HEK293 (cell line): Measurements from ENCODE around the gene SMIM24.

Source experiments
- CTCF ChIA-PET: fragments of 350-600 bp; formaldehyde crosslinking; extraction: SDS; loops from one replicate; lab custom pipeline; 2021; ENCODE audit warnings: antibody characterized with exemption; lab: Yijun Ruan, JAX
- POLR2A ChIA-PET: fragments of 300-600 bp; formaldehyde crosslinking; extraction: SDS; loops from one replicate; lab custom pipeline; 2020; ENCODE audit warnings: antibody characterized with exemption, inconsistent platforms; lab: Yijun Ruan, JAX
- H3K27ac ChIP-seq: fragments of 200-500 bp; sonication (Bioruptor generic); 2 replicates; pipeline ENCODE4 v1.5.1; 2014; ENCODE audit warnings: low read depth, low read length, control low read depth, inconsistent platforms; ENCODE audit errors: extremely low read depth
- H3K36me3 ChIP-seq, 2 experiments: fragments of 200-500 bp in 1 of 2; sonication (Bioruptor generic) in 1 of 2; 1 replicate in 1 of 2; 2 replicates in 1 of 2; pipeline ENCODE4 v1.5.1; 2014 to 2017; ENCODE audit warnings: inconsistent platforms in 2 of 2, low read length in 2 of 2; ENCODE audit not compliant: control insufficient read depth in 2 of 2, insufficient read depth in 1 of 2
- H3K4me1 ChIP-seq: fragments of 200-500 bp; sonication (Bioruptor generic); 2 replicates; pipeline ENCODE4 v1.5.1; 2014; ENCODE audit warnings: mild to moderate bottlenecking, low read length, inconsistent platforms; ENCODE audit not compliant: control insufficient read depth, insufficient read depth
- H3K4me3 ChIP-seq: 2 replicates; pipeline ENCODE4 v1.5.1; 2011; ENCODE audit warnings: low read depth, mild to moderate bottlenecking, control low read depth, low read length, moderate library complexity
- H3K9me3 ChIP-seq: fragments of 200-500 bp; sonication (Bioruptor generic); 2 replicates; pipeline ENCODE4 v1.5.1; 2014; ENCODE audit warnings: low read depth, low read length, inconsistent platforms; ENCODE audit not compliant: control insufficient read depth, insufficient read depth
- HOXC10 ChIP-seq: sonication (generic); formaldehyde crosslinking; IDR thresholded peaks from 2 replicates; pipeline ENCODE4 v1.8.1; 2023; ENCODE audit warnings: mild to moderate bottlenecking, missing genetic modification reagents
- IKZF3 ChIP-seq: fragments of 450-650 bp; IDR thresholded peaks from 2 replicates; pipeline ENCODE4 v1.5.0; 2018; ENCODE audit warnings: missing biosample characterization, mild to moderate bottlenecking, missing genetic modification characterization, moderate library complexity
- KLF7 ChIP-seq: fragments of 450-650 bp; formaldehyde crosslinking; IDR thresholded peaks from 2 replicates; pipeline ENCODE4 v1.5.1; 2016; ENCODE audit warnings: missing biosample characterization, missing genetic modification characterization, borderline replicate concordance
- KLF9 ChIP-seq: fragments of 450-650 bp; formaldehyde crosslinking; IDR thresholded peaks from 2 replicates; pipeline ENCODE4 v1.5.1; 2016; ENCODE audit warnings: missing biosample characterization, missing genetic modification characterization, low read depth
- OVOL3 ChIP-seq: fragments of 450-650 bp; formaldehyde crosslinking; IDR thresholded peaks from 2 replicates; pipeline ENCODE4 v1.5.1; 2016; ENCODE audit warnings: missing biosample characterization, missing genetic modification characterization
- SP3 ChIP-seq: fragments of 450-650 bp; formaldehyde crosslinking; IDR thresholded peaks from 2 replicates; pipeline ENCODE4 v1.5.1; 2016; ENCODE audit warnings: missing biosample characterization, missing genetic modification characterization
- ZBTB20 ChIP-seq: fragments of 450-650 bp; formaldehyde crosslinking; IDR thresholded peaks from 2 replicates; pipeline ENCODE4 v1.5.1; 2016; ENCODE audit warnings: missing biosample characterization, missing genetic modification characterization
- ZBTB26 ChIP-seq: fragments of 450-650 bp; formaldehyde crosslinking; optimal IDR thresholded peaks from 2 replicates; pipeline ENCODE3; 2016; ENCODE audit warnings: missing biosample characterization, mild to moderate bottlenecking, missing genetic modification characterization
- ZBTB7A ChIP-seq: fragments of 450-650 bp; formaldehyde crosslinking; IDR thresholded peaks from 2 replicates; pipeline ENCODE4 v1.5.1; 2016; ENCODE audit warnings: low read depth, missing biosample characterization, missing genetic modification characterization
- ZIC2 ChIP-seq: fragments of 450-650 bp; formaldehyde crosslinking; IDR thresholded peaks from 2 replicates; pipeline ENCODE4 v1.5.1; 2016; ENCODE audit warnings: missing biosample characterization, missing genetic modification characterization
- ZNF121 ChIP-seq: fragments of 450-650 bp; formaldehyde crosslinking; IDR thresholded peaks from 2 replicates; pipeline ENCODE4 v1.5.1; 2016; ENCODE audit warnings: missing biosample characterization, missing genetic modification characterization
- ZNF19 ChIP-seq: fragments of 450-650 bp; formaldehyde crosslinking; IDR thresholded peaks from 2 replicates; pipeline ENCODE4; 2016; ENCODE audit warnings: missing biosample characterization, missing genetic modification characterization, low read depth
- ZNF221 ChIP-seq: fragments of 450-650 bp; formaldehyde crosslinking; IDR thresholded peaks from 2 replicates; pipeline ENCODE4 v1.5.1; 2017; ENCODE audit warnings: missing biosample characterization, missing genetic modification characterization, borderline replicate concordance
- ZNF248 ChIP-seq: fragments of 450-650 bp; formaldehyde crosslinking; IDR thresholded peaks from 2 replicates; pipeline ENCODE4 v1.5.1; 2017; ENCODE audit warnings: missing biosample characterization, missing genetic modification characterization
- ZNF266 ChIP-seq: fragments of 450-650 bp; formaldehyde crosslinking; IDR thresholded peaks from 2 replicates; pipeline ENCODE4 v1.5.1; 2016; ENCODE audit warnings: missing biosample characterization, missing genetic modification characterization, low read depth
- ZNF362 ChIP-seq: fragments of 450-650 bp; formaldehyde crosslinking; IDR thresholded peaks from 2 replicates; pipeline ENCODE4 v1.5.1; 2016; ENCODE audit warnings: missing biosample characterization, missing genetic modification characterization
- ZNF416 ChIP-seq: fragments of 450-650 bp; formaldehyde crosslinking; IDR thresholded peaks from 2 replicates; pipeline ENCODE4 v1.5.1; 2016; ENCODE audit warnings: missing biosample characterization, missing genetic modification characterization
- ZNF426 ChIP-seq: fragments of 450-650 bp; formaldehyde crosslinking; IDR thresholded peaks from 2 replicates; pipeline ENCODE4 v1.5.1; 2017; ENCODE audit warnings: missing biosample characterization, missing genetic modification characterization, mild to moderate bottlenecking, inconsistent platforms, moderate library complexity
- ZNF510 ChIP-seq: fragments of 450-650 bp; formaldehyde crosslinking; IDR thresholded peaks from 2 replicates; pipeline ENCODE4 v1.5.1; 2018; ENCODE audit warnings: mild to moderate bottlenecking, missing genetic modification characterization, missing biosample characterization; ENCODE audit not compliant: insufficient replicate concordance
- ZNF529 ChIP-seq: fragments of 450-650 bp; formaldehyde crosslinking; IDR thresholded peaks from 2 replicates; pipeline ENCODE4 v1.5.1; 2017; ENCODE audit warnings: missing genetic modification characterization, missing biosample characterization; ENCODE audit not compliant: insufficient replicate concordance
- ZNF544 ChIP-seq: fragments of 450-650 bp; formaldehyde crosslinking; IDR thresholded peaks from 2 replicates; pipeline ENCODE4 v1.5.0; 2017; ENCODE audit warnings: missing biosample characterization, missing genetic modification characterization
- ZNF571 ChIP-seq: fragments of 450-650 bp; formaldehyde crosslinking; IDR thresholded peaks from 2 replicates; pipeline ENCODE4 v1.5.0; 2017; ENCODE audit warnings: missing biosample characterization, missing genetic modification characterization
- ZNF585B ChIP-seq: fragments of 450-650 bp; formaldehyde crosslinking; IDR thresholded peaks from 2 replicates; pipeline ENCODE4 v1.5.1; 2016; ENCODE audit warnings: missing biosample characterization, missing genetic modification characterization
- ZNF621 ChIP-seq: fragments of 450-650 bp; formaldehyde crosslinking; IDR thresholded peaks from 2 replicates; pipeline ENCODE4 v1.5.1; 2017; ENCODE audit warnings: missing biosample characterization, missing genetic modification characterization
- ZNF670 ChIP-seq: fragments of 450-650 bp; formaldehyde crosslinking; IDR thresholded peaks from 2 replicates; pipeline ENCODE4 v1.5.1; 2016; ENCODE audit warnings: missing biosample characterization, missing genetic modification characterization, low read depth
- ZNF701 ChIP-seq: fragments of 450-650 bp; formaldehyde crosslinking; IDR thresholded peaks from 2 replicates; pipeline ENCODE4 v1.5.1; 2016; ENCODE audit warnings: missing biosample characterization, missing genetic modification characterization
- ZNF707 ChIP-seq: fragments of 450-650 bp; formaldehyde crosslinking; IDR thresholded peaks from 2 replicates; pipeline ENCODE4 v1.5.1; 2016; ENCODE audit warnings: missing biosample characterization, missing genetic modification characterization
- ZNF830 ChIP-seq: fragments of 450-650 bp; IDR thresholded peaks from 2 replicates; pipeline ENCODE4 v1.5.0; 2018; ENCODE audit warnings: missing biosample characterization, missing genetic modification characterization, low read depth, mild to moderate bottlenecking, moderate library complexity
- ZSCAN23 ChIP-seq: fragments of 450-650 bp; formaldehyde crosslinking; IDR thresholded peaks from 2 replicates; pipeline ENCODE4 v1.5.1; 2016; ENCODE audit warnings: missing biosample characterization, missing genetic modification characterization
- TF ChIP-seq, protein P1 (sequence below): fragments of 450-650 bp; IDR thresholded peaks from 2 replicates; pipeline ENCODE4 v1.5.1; 2018; ENCODE audit warnings: missing biosample characterization, missing genetic modification characterization
- TF ChIP-seq, protein P2 (sequence below): fragments of 450-650 bp; formaldehyde crosslinking; IDR thresholded peaks from 2 replicates; pipeline ENCODE4 v1.5.1; 2016; ENCODE audit warnings: missing biosample characterization, missing genetic modification characterization

SMIM24 gene

DNA sequence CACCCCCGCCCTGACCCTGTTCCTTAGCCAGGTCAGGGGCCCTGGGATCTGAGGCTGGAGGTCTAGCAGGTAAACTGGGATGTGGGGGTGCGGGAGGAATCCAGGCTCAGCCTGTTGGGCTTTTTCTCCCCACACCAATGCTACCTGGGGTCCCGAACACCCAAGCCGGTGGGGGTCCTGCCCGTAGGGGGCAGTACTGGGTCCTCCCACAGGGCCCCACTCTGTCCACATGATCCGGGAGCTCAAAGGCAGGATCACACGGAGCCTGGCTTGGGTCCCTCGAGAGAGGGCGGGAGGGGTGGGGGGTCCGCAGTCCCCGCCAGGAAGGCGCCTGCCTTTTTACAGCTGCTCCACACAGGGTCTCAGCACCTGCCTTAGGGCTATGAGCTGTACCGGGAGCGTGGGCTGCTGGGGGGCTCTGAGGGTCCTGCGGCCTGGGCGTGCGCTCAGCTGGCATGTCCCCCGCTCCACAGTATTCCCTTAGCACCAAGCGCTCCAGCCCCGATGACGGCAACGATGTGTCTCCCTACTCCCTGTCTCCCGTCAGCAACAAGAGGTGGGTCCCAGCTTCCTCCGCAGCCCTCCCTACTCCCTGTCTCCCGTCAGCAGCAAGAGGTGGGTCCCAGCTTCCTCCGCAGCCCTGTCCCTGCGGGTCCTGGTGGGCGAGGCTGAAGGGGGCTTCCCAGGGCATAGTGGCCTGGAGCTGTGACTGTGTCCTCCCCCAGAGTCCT is 46.3 kb upstream of the SMIM24 start:
- Histone ChIP-seq H3K4me3 (no peak overlapping the region), H3K36me3 (peaks cover 0 to 80% of the 10 kb centered on the region in 2 experiments; a peak in 2 of 3 replicates), H3K9me3 (no peaks in the 10 kb centered on the region), H3K4me1 (no peaks in the 10 kb centered on the region), H3K27ac (no peak overlapping the region)
- ChIA-PET POLR2A (interaction anchor here (0.6 to 1.1 kb wide), 2 partner anchors 13 to 26 kb away, joined by 3 read pairs; no protein-coding TSS in a partner anchor), CTCF (interaction anchor here (1.3 kb wide), 1 partner anchor 10 kb away, joined by 7 read pairs; no protein-coding TSS in a partner anchor)
- TF ChIP-seq KLF7 (tag by site-specific recombination) (no peak), ZBTB20 (tag by site-specific recombination) (no peak), OVOL3 (tag by site-specific recombination) (no peak), ZNF121 (tag by site-specific recombination) (no peak), ZNF701 (tag by site-specific recombination) (no peak), ZNF362 (tag by site-specific recombination) (no peak), SP3 (tag by site-specific recombination) (no peak), HOXC10 (CRISPR knock-in tag) (no peak), ZNF670 (no peak), ZNF426 (tag by site-specific recombination) (no peak), ZNF416 (no peak), ZNF707 (tag by site-specific recombination) (no peak), ZIC2 (no peak), KLF9 (tag by site-specific recombination) (no peak), IKZF3 (tag by site-specific recombination) (no peak), ZNF510 (no peak), ZBTB7A (tag by site-specific recombination) (no peak), ZNF19 (tag by site-specific recombination) (no peak)
- TF ChIP-seq, protein P1, sequence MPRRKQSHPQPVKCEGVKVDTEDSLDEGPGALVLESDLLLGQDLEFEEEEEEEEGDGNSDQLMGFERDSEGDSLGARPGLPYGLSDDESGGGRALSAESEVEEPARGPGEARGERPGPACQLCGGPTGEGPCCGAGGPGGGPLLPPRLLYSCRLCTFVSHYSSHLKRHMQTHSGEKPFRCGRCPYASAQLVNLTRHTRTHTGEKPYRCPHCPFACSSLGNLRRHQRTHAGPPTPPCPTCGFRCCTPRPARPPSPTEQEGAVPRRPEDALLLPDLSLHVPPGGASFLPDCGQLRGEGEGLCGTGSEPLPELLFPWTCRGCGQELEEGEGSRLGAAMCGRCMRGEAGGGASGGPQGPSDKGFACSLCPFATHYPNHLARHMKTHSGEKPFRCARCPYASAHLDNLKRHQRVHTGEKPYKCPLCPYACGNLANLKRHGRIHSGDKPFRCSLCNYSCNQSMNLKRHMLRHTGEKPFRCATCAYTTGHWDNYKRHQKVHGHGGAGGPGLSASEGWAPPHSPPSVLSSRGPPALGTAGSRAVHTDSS (tag by site-specific recombination): no peak
- TF ChIP-seq, protein P2, sequence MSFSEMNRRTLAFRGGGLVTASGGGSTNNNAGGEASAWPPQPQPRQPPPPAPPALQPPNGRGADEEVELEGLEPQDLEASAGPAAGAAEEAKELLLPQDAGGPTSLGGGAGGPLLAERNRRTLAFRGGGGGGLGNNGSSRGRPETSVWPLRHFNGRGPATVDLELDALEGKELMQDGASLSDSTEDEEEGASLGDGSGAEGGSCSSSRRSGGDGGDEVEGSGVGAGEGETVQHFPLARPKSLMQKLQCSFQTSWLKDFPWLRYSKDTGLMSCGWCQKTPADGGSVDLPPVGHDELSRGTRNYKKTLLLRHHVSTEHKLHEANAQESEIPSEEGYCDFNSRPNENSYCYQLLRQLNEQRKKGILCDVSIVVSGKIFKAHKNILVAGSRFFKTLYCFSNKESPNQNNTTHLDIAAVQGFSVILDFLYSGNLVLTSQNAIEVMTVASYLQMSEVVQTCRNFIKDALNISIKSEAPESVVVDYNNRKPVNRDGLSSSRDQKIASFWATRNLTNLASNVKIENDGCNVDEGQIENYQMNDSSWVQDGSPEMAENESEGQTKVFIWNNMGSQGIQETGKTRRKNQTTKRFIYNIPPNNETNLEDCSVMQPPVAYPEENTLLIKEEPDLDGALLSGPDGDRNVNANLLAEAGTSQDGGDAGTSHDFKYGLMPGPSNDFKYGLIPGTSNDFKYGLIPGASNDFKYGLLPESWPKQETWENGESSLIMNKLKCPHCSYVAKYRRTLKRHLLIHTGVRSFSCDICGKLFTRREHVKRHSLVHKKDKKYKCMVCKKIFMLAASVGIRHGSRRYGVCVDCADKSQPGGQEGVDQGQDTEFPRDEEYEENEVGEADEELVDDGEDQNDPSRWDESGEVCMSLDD: no peak

- Histone ChIP-seq H3K4me3 (no peak overlapping the region), H3K36me3 (peaks cover 0 to 79% of the 10 kb centered on the region in 2 experiments; a peak in 2 of 3 replicates), H3K27ac (no peak overlapping the region), H3K9me3 (no peaks in the 10 kb centered on the region), H3K4me1 (no peaks in the 10 kb centered on the region)
- ChIA-PET CTCF (no interaction called here), POLR2A (no interaction called here)
- no peak for TF ChIP-seq ZNF248 (tag by site-specific recombination)
- TF ChIP-seq ZNF529 (tag by site-specific recombination): no peak
- TF ChIP-seq ZNF830 (tag by site-specific recombination): no peak
- no peak for TF ChIP-seq ZNF266 (tag by site-specific recombination)
- no peak for TF ChIP-seq ZNF426 (tag by site-specific recombination)
- no peak for TF ChIP-seq ZNF221 (tag by site-specific recombination)
- no peak for TF ChIP-seq ZNF621 (tag by site-specific recombination)
- TF ChIP-seq ZNF571 (tag by site-specific recombination): no peak
- TF ChIP-seq ZNF585B: no peak
- TF ChIP-seq ZBTB26 (tag by site-specific recombination): no peak
- TF ChIP-seq ZNF544: no peak
- TF ChIP-seq ZSCAN23 (tag by site-specific recombination): no peak
These were observed 44.7 kb upstream of the SMIM24 start for GRCh38 chr19:3524904-3525451.
